LNCaP clone FGC (cell line): Measurements from ENCODE around the gene POLR2E.

Experiments used
- DNase-seq: peaks from one replicate; pipeline ENCODE4 v3.0.0-alpha.2; 2011; ENCODE audit warnings: low read depth
- H3K4me3 ChIP-seq: 2 replicates; pipeline ENCODE4 v1.5.1; 2011; ENCODE audit warnings: mild to moderate bottlenecking, low read depth, low read length, control low read depth
- CTCF ChIP-seq: IDR thresholded peaks from 2 replicates; pipeline ENCODE4 v1.5.1; 2012; ENCODE audit warnings: mild to moderate bottlenecking; ENCODE audit not compliant: control insufficient read depth, insufficient read depth; ENCODE audit errors: extremely low read depth

Gene POLR2E

DNA sequence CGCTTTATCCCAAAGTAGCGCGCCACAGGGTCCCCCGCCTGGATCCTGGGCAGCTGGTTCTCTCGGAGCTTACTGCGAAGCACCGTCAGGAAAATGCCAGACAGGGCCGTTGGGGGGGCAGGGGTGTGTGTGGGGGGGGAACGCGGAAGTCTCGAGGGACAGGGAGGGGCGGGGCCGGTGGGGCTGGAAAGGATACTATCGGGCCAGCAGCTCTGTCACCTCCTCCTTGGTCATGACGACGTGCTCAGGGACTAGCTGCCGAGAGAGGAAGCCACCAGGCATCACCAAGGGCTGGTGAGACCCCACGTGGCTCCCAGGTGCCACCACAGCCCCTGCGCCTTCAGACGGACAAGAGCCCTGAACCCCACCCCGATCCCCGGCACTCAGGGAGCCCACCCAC, 5.3 kb downstream of the POLR2E start:
- no peak for TF ChIP-seq CTCF
- no peak overlapping the region for H3K4me3 ChIP-seq
- no peak for DNase-seq

GRCh38 chr19:1089126-1089771, 5.9 kb downstream of the POLR2E start:
- no peak overlapping the region for H3K4me3 ChIP-seq
- DNase-seq = no peak
- TF ChIP-seq CTCF = no peak

DNA sequence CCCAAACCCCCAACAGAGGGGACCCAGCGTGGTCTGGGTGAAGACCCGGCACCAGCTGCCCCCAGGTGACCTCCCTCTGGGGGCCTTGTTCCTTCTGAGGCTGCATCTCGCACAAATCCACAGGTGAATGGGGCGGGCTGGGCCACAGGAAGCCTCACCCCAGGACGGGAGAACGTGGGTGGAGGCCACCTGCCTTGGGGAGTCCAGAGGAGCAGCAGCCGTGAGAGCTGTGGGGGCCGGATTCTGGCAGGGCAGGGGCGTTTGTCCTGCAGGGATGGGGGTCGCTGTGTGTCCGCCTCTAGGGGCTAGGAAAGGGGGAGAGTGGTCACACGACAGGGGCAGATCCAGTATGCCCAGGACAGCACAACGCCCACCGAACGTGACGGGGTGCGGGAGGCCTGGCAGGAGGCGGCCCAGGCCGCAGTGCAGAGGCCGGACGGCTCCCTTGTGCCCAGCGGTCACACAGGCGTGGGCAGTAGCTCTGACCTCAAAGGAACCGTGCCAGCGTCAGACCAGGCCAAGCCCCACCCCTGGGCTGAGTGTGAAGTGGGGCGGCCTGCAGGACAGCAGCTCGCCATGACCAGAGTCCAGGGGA, 6.7 kb downstream of the POLR2E start:
- TF ChIP-seq CTCF = no peak
- no peak for DNase-seq
- no peak overlapping the region for H3K4me3 ChIP-seq

DNA sequence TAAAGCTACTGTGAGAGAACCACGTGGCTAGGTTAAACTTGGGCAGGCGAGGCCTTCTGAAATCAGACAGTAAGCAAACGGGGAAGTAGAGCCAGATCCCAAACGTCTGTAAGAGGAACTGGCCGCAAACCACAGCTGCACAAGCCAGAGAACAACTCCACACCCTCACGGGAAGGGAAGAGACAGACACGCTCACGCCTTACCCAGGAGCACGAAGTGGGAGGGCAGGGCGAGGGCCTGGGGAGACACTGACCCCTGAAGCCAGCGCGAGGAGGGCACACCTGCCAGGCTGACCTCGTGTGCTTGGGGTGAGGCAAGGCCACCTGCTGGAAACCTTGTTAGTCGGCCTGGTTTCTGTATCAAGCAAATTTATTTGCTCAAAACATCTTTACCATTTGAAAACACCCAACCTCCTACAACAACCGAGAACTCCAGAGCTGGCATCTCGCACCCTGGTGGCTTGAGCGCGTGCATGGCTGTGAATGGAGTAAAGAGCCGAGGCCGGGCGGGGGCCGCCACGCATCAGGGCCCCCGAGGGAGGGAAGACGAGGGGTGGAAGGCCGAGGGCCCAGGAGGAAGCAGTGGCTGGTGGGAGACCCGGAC, 7.3 kb downstream of the POLR2E start:
- H3K4me3 ChIP-seq = no peak overlapping the region
- no peak for DNase-seq
- TF ChIP-seq CTCF = no peak

DNA sequence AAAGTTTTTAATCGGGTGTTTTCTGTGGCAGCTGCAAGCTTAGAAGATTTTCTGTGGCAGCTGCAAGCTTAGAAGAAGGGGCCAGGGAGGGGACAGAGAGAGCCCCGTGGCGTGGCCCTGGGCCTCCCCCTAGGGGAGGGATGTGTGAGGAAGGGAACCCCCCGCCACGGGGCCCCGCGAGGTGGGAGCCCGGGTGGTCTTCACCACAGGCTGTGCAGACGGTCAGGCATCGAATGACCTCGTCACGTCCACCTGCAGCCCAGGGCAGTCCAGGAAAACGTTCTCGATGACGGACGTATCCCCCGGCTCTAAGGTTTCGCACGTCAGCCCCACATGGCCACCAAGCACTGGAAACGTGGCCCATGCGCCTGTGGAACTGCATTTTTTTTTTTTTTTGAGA, 8.6 kb downstream of the POLR2E start:
- H3K4me3 ChIP-seq = no peak overlapping the region
- DNase-seq = no peak
- TF ChIP-seq CTCF = no peak

DNA sequence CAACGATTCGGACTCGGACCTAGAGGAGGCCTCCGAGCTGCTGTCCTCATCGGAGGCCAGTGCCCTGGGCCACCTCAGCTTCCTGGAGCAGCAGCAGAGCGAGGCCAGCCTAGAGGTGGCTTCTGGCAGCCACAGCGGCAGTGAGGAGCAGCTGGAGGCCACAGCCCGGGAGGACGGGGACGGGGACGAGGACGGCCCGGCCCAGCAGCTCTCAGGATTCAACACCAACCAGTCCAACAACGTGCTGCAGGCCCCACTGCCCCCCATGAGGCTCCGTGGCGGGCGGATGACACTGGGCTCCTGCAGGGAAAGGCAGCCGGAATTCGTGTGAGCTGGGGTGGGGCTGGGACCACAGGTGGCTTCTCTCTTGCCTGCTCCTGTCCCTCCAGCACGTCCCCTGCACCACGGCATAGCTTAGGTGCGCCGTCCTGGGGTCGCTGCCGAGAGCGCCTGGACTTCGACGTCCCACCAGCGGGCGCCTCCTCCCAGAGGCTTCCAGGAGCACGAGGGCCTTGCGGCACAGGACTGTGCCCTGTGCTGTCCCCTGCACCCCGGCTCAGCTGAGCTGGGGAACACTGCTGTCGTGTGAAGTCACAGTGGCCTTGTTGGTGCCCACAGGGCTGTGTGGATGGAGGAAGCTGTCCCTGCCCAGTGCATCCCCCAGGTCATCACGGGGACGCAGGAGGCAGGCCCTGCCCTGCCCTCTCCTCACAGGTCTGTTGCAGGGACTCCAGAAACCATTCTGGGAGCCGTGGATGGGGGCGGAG, 9.3 kb downstream of the POLR2E start:
- TF ChIP-seq CTCF = no peak
- DNase-seq = no peak
- no peak overlapping the region for H3K4me3 ChIP-seq
